Ishikawa (cell line): ENCODE results near the gene SH3RF3.

Source experiments
- CEBPB ChIP-seq: IDR thresholded peaks from 2 replicates; pipeline ENCODE4 v1.6.1; 2012
- CREB1 ChIP-seq: IDR thresholded peaks from 2 replicates; pipeline ENCODE4 v1.6.1; 2012; ENCODE audit warnings: low read depth
- EGR1 ChIP-seq: IDR thresholded peaks from 2 replicates; pipeline ENCODE4 v1.6.1; 2012
- EP300 ChIP-seq: IDR thresholded peaks from 2 replicates; pipeline ENCODE4 v1.6.1; 2012; ENCODE audit warnings: borderline replicate concordance
- FOXM1 ChIP-seq: IDR thresholded peaks from 2 replicates; pipeline ENCODE4 v1.6.1; 2012; ENCODE audit warnings: low read depth, borderline replicate concordance
- MAX ChIP-seq: IDR thresholded peaks from 2 replicates; pipeline ENCODE4 v1.6.1; 2012
- NFIC ChIP-seq: IDR thresholded peaks from 2 replicates; pipeline ENCODE4 v1.6.1; 2012
- RAD21 ChIP-seq: IDR thresholded peaks from 2 replicates; pipeline ENCODE4 v1.6.1; 2012; ENCODE audit warnings: low read depth
- REST ChIP-seq: IDR thresholded peaks from 2 replicates; pipeline ENCODE4 v1.6.1; 2012; ENCODE audit warnings: low read depth, mild to moderate bottlenecking
- TAF1 ChIP-seq: IDR thresholded peaks from 2 replicates; pipeline ENCODE4 v1.6.1; 2012; ENCODE audit warnings: low read depth, mild to moderate bottlenecking
- TCF12 ChIP-seq: IDR thresholded peaks from 2 replicates; pipeline ENCODE4 v1.6.1; 2012; ENCODE audit warnings: low read depth
- TEAD4 ChIP-seq: IDR thresholded peaks from 2 replicates; pipeline ENCODE4 v1.6.1; 2012
- USF1 ChIP-seq: IDR thresholded peaks from 2 replicates; pipeline ENCODE4 v1.6.1; 2012
- YY1 ChIP-seq: IDR thresholded peaks from 2 replicates; pipeline ENCODE4 v1.6.1; 2012; ENCODE audit warnings: low read depth
- ZBTB7A ChIP-seq: IDR thresholded peaks from 2 replicates; pipeline ENCODE4 v1.6.1; 2012; ENCODE audit warnings: low read depth

Gene SH3RF3

GRCh38 chr2:109317471-109318095, 188.6 kb downstream of the SH3RF3 start:
- TF ChIP-seq REST (no peak), MAX (no peak), CREB1 (no peak), ZBTB7A (no peak), NFIC (no peak), TAF1 (no peak), EGR1 (no peak), TEAD4 (no peak), USF1 (no peak), EP300 (no peak), TCF12 (no peak), FOXM1 (no peak)

GRCh38 chr2:109318150-109318948, 189.3 kb downstream of the SH3RF3 start:
- no peak for TF ChIP-seq EP300

GRCh38 chr2:109318949-109319342, 189.9 kb downstream of the SH3RF3 start:
- TF ChIP-seq TCF12, result no peak
- no peak for TF ChIP-seq RAD21
- TF ChIP-seq FOXM1, result no peak
- no peak for TF ChIP-seq CREB1
- no peak for TF ChIP-seq ZBTB7A
- no peak for TF ChIP-seq USF1
- TF ChIP-seq TAF1, result no peak

GRCh38 chr2:109320195-109320922, 191.4 kb downstream of the SH3RF3 start:
- TF ChIP-seq MAX, result no peak
- no peak for TF ChIP-seq RAD21
- TF ChIP-seq TEAD4, result no peak

- TF ChIP-seq TEAD4, result no peak
- no peak for TF ChIP-seq RAD21
- no peak for TF ChIP-seq MAX
- TF ChIP-seq CEBPB, result no peak
- TF ChIP-seq EGR1, result no peak
- no peak for TF ChIP-seq ZBTB7A
- no peak for TF ChIP-seq TCF12
- no peak for TF ChIP-seq EP300
- no peak for TF ChIP-seq NFIC
- no peak for TF ChIP-seq FOXM1
- TF ChIP-seq YY1, result no peak
- no peak for TF ChIP-seq USF1
- no peak for TF ChIP-seq REST
- no peak for TF ChIP-seq TAF1
- no peak for TF ChIP-seq CREB1
These were observed 192.6 kb downstream of the SH3RF3 start for GRCh38 chr2:109321570-109321969.
